HG02840 (cell line): ENCODE measurements around the gene C1RL.
A peak's percentile ranks its signal among the peaks of the same experiment; 100 is the strongest.
"Not testable (repeated sequence)": the region's sequence is repeated elsewhere in the genome, so short reads cannot be mapped to it uniquely, and the experiment has no call there.

Source experiments
- ATAC-seq: cut with Tn5 transposase; IDR thresholded peaks from one replicate; pipeline ENCODE4 v1.9.1; 2021; ENCODE audit warnings: mild to moderate bottlenecking, moderate library complexity, moderate number of reproducible peaks; ENCODE audit not compliant: unreplicated experiment, low FRiP score

The C1RL gene

GRCh38 chr12:7117670-7118069, 8.7 kb upstream of the C1RL start:
- no peak for ATAC-seq

- no peak for ATAC-seq
Measured at GRCh38 chr12:7116916-7117315, 7.9 kb upstream of the C1RL start.

- no peak for ATAC-seq
Measured at GRCh38 chr12:7116196-7116595, 7.2 kb upstream of the C1RL start.

- no peak for ATAC-seq
Measured at GRCh38 chr12:7114851-7115250, 5.8 kb upstream of the C1RL start.

GRCh38 chr12:7114008-7114407, 5.0 kb upstream of the C1RL start:
- ATAC-seq, result no peak

- ATAC-seq, result no peak
Measured at GRCh38 chr12:7113389-7113871, 4.4 kb upstream of the C1RL start.

GRCh38 chr12:7112041-7112440, 3.0 kb upstream of the C1RL start:
- no peak for ATAC-seq

GRCh38 chr12:7110661-7111060, 1.6 kb upstream of the C1RL start:
- ATAC-seq, result no peak

- no peak for ATAC-seq
Measured at GRCh38 chr12:7109572-7109920, 532 bp upstream of the C1RL start.

GRCh38 chr12:7108003-7108795, 815 bp downstream of the C1RL start:
- peak; percentile 79 for ATAC-seq

GRCh38 chr12:7107636-7108002, 1.4 kb downstream of the C1RL start:
- no peak for ATAC-seq

GRCh38 chr12:7107181-7107580, 1.8 kb downstream of the C1RL start:
- not testable (repeated sequence) for ATAC-seq

- ATAC-seq, result no peak
Measured at GRCh38 chr12:7106082-7106481, 2.9 kb downstream of the C1RL start.

GRCh38 chr12:7103837-7104584, 5.0 kb downstream of the C1RL start:
- no peak for ATAC-seq

GRCh38 chr12:7102582-7102981, 6.4 kb downstream of the C1RL start:
- no peak for ATAC-seq

GRCh38 chr12:7101694-7102131, 7.3 kb downstream of the C1RL start:
- no peak for ATAC-seq

GRCh38 chr12:7101047-7101693, 7.8 kb downstream of the C1RL start:
- ATAC-seq, result no peak

GRCh38 chr12:7100239-7100638, 8.8 kb downstream of the C1RL start:
- no peak for ATAC-seq

- no peak for ATAC-seq
Measured at GRCh38 chr12:7099290-7099996, 9.6 kb downstream of the C1RL start.

GRCh38 chr12:7096979-7097378, 12.0 kb downstream of the C1RL start:
- ATAC-seq, result no peak
